GM06990 (cell line): ENCODE measurements around the gene MANBA.
A peak's percentile ranks its signal among the peaks of the same experiment; 100 is the strongest.
"Not testable (repeated sequence)": the region's sequence is repeated elsewhere in the genome, so short reads cannot be mapped to it uniquely, and the experiment has no call there.

Source experiments
- DNase-seq: peaks from one replicate; pipeline ENCODE4 v3.0.0-alpha.2; 2011; ENCODE audit not compliant: insufficient read length; ENCODE audit errors: extremely low read depth
- H3K27me3 ChIP-seq: replicated peaks from 2 replicates; pipeline ENCODE4 v1.6.0; 2011; ENCODE audit warnings: low read length; ENCODE audit not compliant: control insufficient read depth, insufficient read depth
- H3K36me3 ChIP-seq: 2 replicates; pipeline ENCODE4 v1.5.1; 2011; ENCODE audit warnings: low read length; ENCODE audit not compliant: control insufficient read depth, insufficient read depth
- H3K4me3 ChIP-seq: replicated peaks from 2 replicates; pipeline ENCODE4 v1.5.1; 2011; ENCODE audit warnings: low read depth, mild to moderate bottlenecking, control low read depth, low read length
- TF ChIP-seq, protein P1 (sequence below): IDR thresholded peaks from 2 replicates; pipeline ENCODE4 v1.5.1; 2011; ENCODE audit warnings: low read length, control low read depth, mild to moderate bottlenecking, inconsistent platforms; ENCODE audit not compliant: insufficient read depth, poor library complexity, severe bottlenecking

Gene MANBA

DNA sequence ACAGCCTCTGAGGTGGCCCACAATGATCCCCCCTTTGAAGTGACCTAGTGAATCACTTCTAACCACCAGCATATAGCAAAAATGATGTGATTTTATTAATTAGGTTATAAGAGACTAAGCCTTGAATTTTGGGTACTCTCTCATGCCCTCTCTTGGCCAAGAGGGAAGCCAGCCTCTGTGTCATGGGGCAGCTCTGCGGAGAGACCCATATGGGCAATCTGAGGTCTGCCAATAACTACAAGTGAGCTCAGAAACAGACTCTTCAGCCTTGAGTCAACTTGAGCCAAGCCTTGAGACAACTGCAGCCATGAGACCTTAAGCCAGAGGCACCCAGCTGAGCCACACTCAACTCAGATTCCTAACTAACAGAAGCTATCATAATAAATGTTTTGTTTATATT lies 45.7 kb downstream of the MANBA start:
- DNase-seq = no peak
- TF ChIP-seq, protein P1, sequence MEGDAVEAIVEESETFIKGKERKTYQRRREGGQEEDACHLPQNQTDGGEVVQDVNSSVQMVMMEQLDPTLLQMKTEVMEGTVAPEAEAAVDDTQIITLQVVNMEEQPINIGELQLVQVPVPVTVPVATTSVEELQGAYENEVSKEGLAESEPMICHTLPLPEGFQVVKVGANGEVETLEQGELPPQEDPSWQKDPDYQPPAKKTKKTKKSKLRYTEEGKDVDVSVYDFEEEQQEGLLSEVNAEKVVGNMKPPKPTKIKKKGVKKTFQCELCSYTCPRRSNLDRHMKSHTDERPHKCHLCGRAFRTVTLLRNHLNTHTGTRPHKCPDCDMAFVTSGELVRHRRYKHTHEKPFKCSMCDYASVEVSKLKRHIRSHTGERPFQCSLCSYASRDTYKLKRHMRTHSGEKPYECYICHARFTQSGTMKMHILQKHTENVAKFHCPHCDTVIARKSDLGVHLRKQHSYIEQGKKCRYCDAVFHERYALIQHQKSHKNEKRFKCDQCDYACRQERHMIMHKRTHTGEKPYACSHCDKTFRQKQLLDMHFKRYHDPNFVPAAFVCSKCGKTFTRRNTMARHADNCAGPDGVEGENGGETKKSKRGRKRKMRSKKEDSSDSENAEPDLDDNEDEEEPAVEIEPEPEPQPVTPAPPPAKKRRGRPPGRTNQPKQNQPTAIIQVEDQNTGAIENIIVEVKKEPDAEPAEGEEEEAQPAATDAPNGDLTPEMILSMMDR = peak; percentile 31

DNA sequence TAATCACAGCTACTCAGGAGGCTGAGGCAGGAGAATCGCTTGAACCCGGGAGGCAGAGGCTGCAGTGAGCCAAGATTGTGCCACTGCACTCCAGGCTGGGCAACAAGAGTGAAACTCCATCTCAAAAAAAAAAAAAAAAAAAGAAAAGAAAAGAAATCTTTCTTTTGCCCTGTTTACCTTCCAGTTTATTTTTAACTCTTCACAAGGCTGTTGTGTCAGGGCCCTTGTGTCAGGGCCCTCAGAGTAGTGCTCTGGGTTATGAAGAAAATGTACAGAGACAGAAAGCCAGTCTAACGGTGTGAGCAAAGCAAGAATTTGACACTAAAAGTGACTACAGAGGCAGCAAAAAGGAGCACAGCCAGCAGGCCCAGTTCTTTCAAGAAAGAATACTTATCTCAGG lies 47.0 kb downstream of the MANBA start:
- H3K36me3 ChIP-seq, H3K4me3 ChIP-seq, H3K27me3 ChIP-seq, DNase-seq: not testable (repeated sequence)

More for the DNA sequence above, 45.7 kb downstream of the MANBA start:
- H3K27me3 ChIP-seq = no peaks in the 10 kb centered on the region
- no peak overlapping the region for H3K4me3 ChIP-seq
- peaks cover 3% of the 10 kb centered on the region for H3K36me3 ChIP-seq

DNA sequence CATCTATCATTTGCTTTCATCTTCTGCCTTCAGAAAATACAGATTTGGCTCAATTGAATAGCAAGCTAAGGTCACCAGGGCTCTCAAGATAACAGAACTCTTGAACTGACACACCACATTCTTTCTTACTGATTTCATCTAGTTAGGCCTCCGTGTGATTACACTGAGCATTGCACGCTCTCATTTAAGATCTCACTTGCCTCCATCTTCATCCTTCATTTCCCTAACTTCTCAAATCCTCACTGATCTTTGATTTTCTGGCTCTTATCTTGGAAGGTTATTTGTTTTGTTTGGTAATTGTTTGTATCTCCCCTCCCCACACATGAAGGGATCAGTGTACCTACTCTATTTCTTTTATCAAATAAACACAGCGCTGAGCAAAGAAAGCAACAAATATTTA lies 47.7 kb downstream of the MANBA start:
- H3K4me3 ChIP-seq = no peak overlapping the region
- DNase-seq = no peak
- H3K27me3 ChIP-seq = no peaks in the 10 kb centered on the region
- TF ChIP-seq, protein P1 = no peak
- H3K36me3 ChIP-seq = peaks cover 3% of the 10 kb centered on the region

DNA sequence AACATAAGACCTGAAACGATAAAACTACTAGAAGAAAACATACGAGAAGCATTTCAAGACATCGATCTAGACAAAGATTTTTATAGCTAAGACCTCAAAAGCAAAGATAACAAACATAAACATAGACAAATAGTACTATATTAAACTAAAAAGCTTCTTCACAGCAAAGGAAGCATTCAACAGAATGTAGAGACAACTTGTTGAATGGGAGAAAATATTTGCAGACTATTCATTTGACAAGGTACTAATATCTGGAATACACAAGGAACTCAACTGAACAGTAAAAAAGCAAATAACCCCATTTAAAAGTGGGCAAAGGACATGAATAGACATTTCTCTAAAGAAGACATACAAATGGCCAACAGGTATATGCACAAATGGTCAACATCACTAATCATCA lies 49.8 kb downstream of the MANBA start:
- no peaks in the 10 kb centered on the region; the same call in none of the 2 replicates for H3K36me3 ChIP-seq
- DNase-seq = no peak
- TF ChIP-seq, protein P1 = no peak
- H3K4me3 ChIP-seq = no peak overlapping the region
- H3K27me3 ChIP-seq = no peaks in the 10 kb centered on the region

DNA sequence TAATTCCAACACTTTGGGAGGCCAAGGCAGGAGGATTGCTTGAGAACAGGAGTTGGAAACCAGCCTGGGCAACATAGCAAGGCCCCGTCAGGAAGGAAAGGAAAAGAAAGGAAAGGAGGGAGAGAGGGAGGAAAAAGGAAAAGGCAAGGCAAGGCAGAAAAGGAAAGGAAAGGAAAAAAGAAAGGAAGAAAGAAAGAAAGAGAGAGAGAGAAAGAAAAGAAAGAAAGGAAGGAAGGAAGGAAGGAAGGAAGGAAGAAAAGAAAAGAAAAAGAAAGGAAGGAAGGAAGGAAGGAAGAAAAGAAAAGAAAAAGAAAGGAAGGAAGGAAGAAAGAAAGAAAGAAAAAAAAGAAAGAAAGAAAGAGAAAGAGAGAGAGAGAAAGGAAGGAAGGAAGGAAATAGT lies 51.7 kb downstream of the MANBA start:
- H3K4me3 ChIP-seq, DNase-seq, H3K36me3 ChIP-seq, H3K27me3 ChIP-seq: not testable (repeated sequence)

DNA sequence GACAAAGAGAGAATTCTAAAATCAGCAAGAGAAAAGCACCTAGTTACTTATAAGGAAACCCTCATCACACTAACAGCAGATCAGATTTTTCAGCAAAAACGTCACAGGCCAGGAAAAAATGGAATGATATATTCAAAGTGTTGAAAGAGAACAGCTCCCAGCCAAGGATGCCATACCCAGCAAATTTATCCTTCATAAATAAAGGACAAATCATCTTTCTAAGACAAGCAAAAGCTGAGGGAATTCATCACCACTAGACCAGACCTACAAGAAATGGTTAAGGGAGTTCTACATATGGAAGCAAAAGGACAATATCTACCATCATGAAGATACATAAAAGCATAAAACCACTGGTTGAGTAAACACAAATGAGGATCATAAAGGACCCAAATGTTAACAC lies 53.6 kb downstream of the MANBA start:
- Histone ChIP-seq H3K27me3 (no peaks in the 10 kb centered on the region), H3K36me3 (peaks cover 5% of the 10 kb centered on the region), H3K4me3 (no peak overlapping the region)
- DNase-seq = no peak
- TF ChIP-seq, protein P1 = no peak

DNA sequence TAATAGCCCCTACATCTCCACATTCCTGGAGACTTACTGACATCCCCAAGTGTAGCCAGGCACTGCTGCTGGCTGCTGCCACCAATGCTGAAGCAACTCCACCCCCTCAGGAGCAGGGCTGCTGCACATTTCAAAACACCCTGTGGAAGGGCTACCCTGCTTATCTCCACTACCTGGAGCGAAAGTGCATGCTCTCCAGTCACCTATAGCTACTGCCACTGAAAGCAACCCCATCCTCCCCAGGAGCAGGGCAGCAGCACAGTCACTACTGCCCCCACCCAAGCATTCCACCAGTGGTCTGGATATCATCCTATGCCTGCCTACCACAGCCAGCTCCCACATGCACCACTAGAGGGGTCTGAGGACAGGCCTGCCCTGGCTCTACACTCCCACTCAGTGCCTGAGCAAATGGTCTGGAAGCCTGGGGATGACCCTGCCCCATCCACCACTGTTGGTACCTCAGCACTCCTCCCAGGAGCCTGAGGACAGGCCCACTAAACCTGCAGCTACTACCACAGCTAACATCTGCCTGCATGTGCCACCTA lies 55.3 kb downstream of the MANBA start:
- H3K27me3 ChIP-seq = no peaks in the 10 kb centered on the region

More for the DNA sequence above, 55.3 kb downstream of the MANBA start:
- H3K4me3 ChIP-seq = no peak overlapping the region
- H3K36me3 ChIP-seq = peaks cover 5% of the 10 kb centered on the region
- TF ChIP-seq, protein P1 = no peak
- DNase-seq = no peak
